ENCODE data around the gene NINJ1.
A peak's percentile ranks its signal among the peaks of the same experiment; 100 is the strongest.

DNA sequence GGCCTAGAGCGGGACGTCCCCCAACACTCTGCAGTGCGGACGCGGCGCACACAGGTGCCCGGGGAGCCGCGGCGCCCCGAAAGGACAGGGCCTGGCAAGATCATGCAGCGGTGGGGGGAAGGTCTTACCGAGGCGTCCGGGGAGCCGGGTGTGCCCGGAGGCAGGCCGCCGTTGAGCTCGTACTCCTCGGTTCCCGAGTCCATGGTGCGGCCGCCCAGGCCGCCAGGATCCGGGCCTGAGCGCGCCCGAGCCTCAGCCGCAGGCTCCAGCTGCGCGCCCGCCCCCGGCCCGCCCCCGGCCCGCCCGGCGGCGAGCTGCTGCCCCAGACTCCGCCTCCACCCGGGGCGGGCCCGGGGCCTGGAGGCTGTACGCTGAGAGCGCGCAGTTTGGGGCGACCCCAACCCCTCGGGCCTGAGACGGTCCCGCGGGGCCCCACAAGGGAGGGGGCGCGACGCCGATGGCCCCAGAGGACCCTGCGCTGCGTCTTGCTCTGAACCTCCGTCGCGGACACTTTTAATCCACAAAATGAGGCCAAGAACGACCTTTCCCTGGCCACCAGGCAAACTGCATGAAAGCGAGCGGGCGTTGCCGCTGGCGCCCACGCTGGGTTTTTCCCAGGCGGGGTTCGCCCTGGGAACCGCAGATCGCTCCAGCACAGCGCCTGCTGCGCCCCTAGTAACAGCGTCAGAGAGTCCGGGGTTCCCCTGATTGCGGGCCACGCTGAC is at the start of gene NINJ1:
- TF ChIP-seq, protein P1, sequence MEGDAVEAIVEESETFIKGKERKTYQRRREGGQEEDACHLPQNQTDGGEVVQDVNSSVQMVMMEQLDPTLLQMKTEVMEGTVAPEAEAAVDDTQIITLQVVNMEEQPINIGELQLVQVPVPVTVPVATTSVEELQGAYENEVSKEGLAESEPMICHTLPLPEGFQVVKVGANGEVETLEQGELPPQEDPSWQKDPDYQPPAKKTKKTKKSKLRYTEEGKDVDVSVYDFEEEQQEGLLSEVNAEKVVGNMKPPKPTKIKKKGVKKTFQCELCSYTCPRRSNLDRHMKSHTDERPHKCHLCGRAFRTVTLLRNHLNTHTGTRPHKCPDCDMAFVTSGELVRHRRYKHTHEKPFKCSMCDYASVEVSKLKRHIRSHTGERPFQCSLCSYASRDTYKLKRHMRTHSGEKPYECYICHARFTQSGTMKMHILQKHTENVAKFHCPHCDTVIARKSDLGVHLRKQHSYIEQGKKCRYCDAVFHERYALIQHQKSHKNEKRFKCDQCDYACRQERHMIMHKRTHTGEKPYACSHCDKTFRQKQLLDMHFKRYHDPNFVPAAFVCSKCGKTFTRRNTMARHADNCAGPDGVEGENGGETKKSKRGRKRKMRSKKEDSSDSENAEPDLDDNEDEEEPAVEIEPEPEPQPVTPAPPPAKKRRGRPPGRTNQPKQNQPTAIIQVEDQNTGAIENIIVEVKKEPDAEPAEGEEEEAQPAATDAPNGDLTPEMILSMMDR (IDR thresholded peaks at IDR 0.05), result peak in 2 of 4 experiments; percentile 9 to 16
- peak; percentile 92 to 94 for TF ChIP-seq POLR2A (IDR thresholded peaks at IDR 0.05)
